Liver (tissue), 9 donors: ENCODE measurements around the gene ALG1L2. TPM values are rescaled to one million over a fixed set of nuclear protein-coding genes. Genes with fewer than 3 reads are reported as not detected.

ENCODE experiments used
- DNase-seq: peaks from one replicate; pipeline ENCODE4 v3.0.0-alpha.2; 2017; ENCODE audit warnings: low spot score
- H3K27ac ChIP-seq, 2 donors: one replicate each; pipeline ENCODE4 v1.7.0; 2013; ENCODE audit warnings: inconsistent platforms in 2 of 2, low read length in 2 of 2, control low read depth in 1 of 2, low read depth in 1 of 2, mild to moderate bottlenecking in 1 of 2
- H3K27me3 ChIP-seq, 4 donors: one replicate each; pipeline versions ENCODE4 v1.6.1 to v1.7.0; 2013; ENCODE audit warnings: low read length in 3 of 4, inconsistent platforms in 1 of 4, mild to moderate bottlenecking in 1 of 4, moderate library complexity in 1 of 4; ENCODE audit not compliant: control insufficient read depth in 4 of 4, insufficient read depth in 4 of 4
- H3K36me3 ChIP-seq, 4 donors: one replicate each; pipeline versions ENCODE4 v1.6.1 to v1.7.0; 2013; ENCODE audit warnings: low read length in 3 of 4, mild to moderate bottlenecking in 3 of 4, low read depth in 1 of 4, moderate library complexity in 1 of 4; ENCODE audit not compliant: control insufficient read depth in 4 of 4, insufficient read depth in 3 of 4
- H3K4me1 ChIP-seq, 4 donors: one replicate each; pipeline versions ENCODE4 v1.6.1 to v1.7.0; 2013; ENCODE audit warnings: low read length in 3 of 4, mild to moderate bottlenecking in 3 of 4, moderate library complexity in 1 of 4; ENCODE audit not compliant: control insufficient read depth in 4 of 4, insufficient read depth in 4 of 4
- H3K4me3 ChIP-seq, 3 donors: one replicate each; pipeline versions ENCODE4 v1.6.1 to v1.7.0; 2013; ENCODE audit warnings: low read length in 3 of 3, control low read depth in 1 of 3, low read depth in 1 of 3, mild to moderate bottlenecking in 1 of 3
- H3K9ac ChIP-seq, 2 donors: one replicate each; pipeline ENCODE4 v1.7.0; 2013; ENCODE audit warnings: low read length in 2 of 2, mild to moderate bottlenecking in 2 of 2, moderate library complexity in 2 of 2, control low read depth in 1 of 2, low read depth in 1 of 2
- H3K9me3 ChIP-seq, 4 donors: one replicate each; pipeline versions ENCODE4 v1.6.1 to v1.7.0; 2013; ENCODE audit warnings: low read length in 3 of 4; ENCODE audit not compliant: control insufficient read depth in 4 of 4
- ATF3 ChIP-seq: IDR thresholded peaks from 2 replicates; pipeline ENCODE4 v1.6.1; 2016; ENCODE audit warnings: antibody characterized with exemption
- EGR1 ChIP-seq, 2 donors: IDR thresholded peaks; 2 replicates each; pipeline ENCODE4 v1.6.1; 2016 to 2018; ENCODE audit warnings: antibody characterized with exemption in 2 of 2, low read depth in 2 of 2
- FOXA1 ChIP-seq: IDR thresholded peaks from 2 replicates; pipeline ENCODE4 v1.6.1; 2016; ENCODE audit warnings: antibody characterized with exemption
- FOXA2 ChIP-seq: IDR thresholded peaks from 2 replicates; pipeline ENCODE4 v1.6.1; 2016; ENCODE audit warnings: antibody characterized with exemption
- GABPA ChIP-seq, 2 donors: IDR thresholded peaks in 1 of 2; conservative IDR thresholded peaks in 1 of 2; 2 replicates each; pipeline ENCODE4 v1.6.1; 2016; ENCODE audit warnings: antibody characterized with exemption in 2 of 2, mild to moderate bottlenecking in 1 of 2, moderate library complexity in 1 of 2
- HNF4A ChIP-seq, 2 donors: conservative IDR thresholded peaks; 2 replicates each; pipeline ENCODE4 v1.6.1; 2016; ENCODE audit warnings: antibody characterized with exemption in 2 of 2, mild to moderate bottlenecking in 2 of 2
- HNF4G ChIP-seq: IDR thresholded peaks from 2 replicates; pipeline ENCODE4 v1.6.1; 2016; ENCODE audit warnings: antibody characterized with exemption
- JUND ChIP-seq, 2 donors: IDR thresholded peaks; 2 replicates each; pipeline ENCODE4 v1.6.1; 2016; ENCODE audit warnings: antibody characterized with exemption in 2 of 2
- NR2F2 ChIP-seq: IDR thresholded peaks from 2 replicates; pipeline ENCODE4 v1.6.1; 2016; ENCODE audit warnings: antibody characterized with exemption
- RAD21 ChIP-seq, 2 donors: IDR thresholded peaks; 2 replicates each; pipeline ENCODE4 v1.6.1; 2016; ENCODE audit warnings: antibody characterized with exemption in 2 of 2, mild to moderate bottlenecking in 2 of 2
- REST ChIP-seq: IDR thresholded peaks from 2 replicates; pipeline ENCODE4 v1.6.1; 2016; ENCODE audit warnings: antibody characterized with exemption, mild to moderate bottlenecking
- RXRA ChIP-seq, 2 donors: IDR thresholded peaks; 2 replicates each; pipeline ENCODE4 v1.6.1; 2017 to 2018; ENCODE audit warnings: antibody characterized with exemption in 2 of 2, mild to moderate bottlenecking in 1 of 2
- SP1 ChIP-seq: IDR thresholded peaks from 2 replicates; pipeline ENCODE4 v1.6.1; 2018; ENCODE audit warnings: antibody characterized with exemption, mild to moderate bottlenecking
- TAF1 ChIP-seq: conservative IDR thresholded peaks from 2 replicates; pipeline ENCODE4 v1.6.1; 2016; ENCODE audit warnings: antibody characterized with exemption, mild to moderate bottlenecking
- YY1 ChIP-seq: IDR thresholded peaks from 2 replicates; pipeline ENCODE4 v1.6.1; 2016; ENCODE audit warnings: antibody characterized with exemption, mild to moderate bottlenecking
- WGBS: extraction: QIAGEN DNeasy Blood & Tissue Kit; methylation state at CpG from one replicate; pipeline ENCODE4 v1.1.7; 2013; 5-methylcytosine and 5-hydroxymethylcytosine counted together
- polyA plus RNA-seq, 2 donors: library from polyadenylated mRNA; stranded (reverse) in 1 of 2; unstranded in 1 of 2; fragments of 200-250 nt in 1 of 2; fragments of >200 nt in 1 of 2; fragmentation: Nextera tagmentation in 1 of 2; extraction: Ambion mirVana in 1 of 2; gene quantifications; one replicate each; pipeline versions ENCODE4 v1.2.1 to v1.2.3, GENCODE V29; 2013 to 2015
- total RNA-seq, 2 donors: library from RNA; depleted of rRNA; stranded (reverse); fragments of >200 nt; gene quantifications; one replicate each; pipeline ENCODE4 v1.2.3, GENCODE V29; 2014
- TF ChIP-seq, protein P1 (sequence below): IDR thresholded peaks from 2 replicates; pipeline ENCODE4 v1.6.1; 2016; ENCODE audit warnings: antibody characterized with exemption
- TF ChIP-seq, protein P2 (sequence below): fragments of 150-350 bp; IDR thresholded peaks from 2 replicates; pipeline ENCODE4 v1.5.1; 2017; ENCODE audit warnings: improper control_type of control experiment, low read depth, low read length; ENCODE audit not compliant: missing input control
- TF ChIP-seq, protein P3 (sequence below): IDR thresholded peaks from 2 replicates; pipeline ENCODE4 v1.6.1; 2016; ENCODE audit warnings: antibody characterized with exemption
- donor health status: healthy.
- donor health status: healthy.
- donor health status: healthy.
- donor health status: healthy.
- donor health status: healthy.

ALG1L2 gene
- total and polyA plus RNA-seq, 4 donors: not detected

- peaks cover 2 to 9% (median 4%) of the 10 kb centered on the region in 4 donors for H3K4me1 ChIP-seq
- no peaks in the 10 kb centered on the region for H3K27me3 ChIP-seq
- peak overlapping the region; percentile 57 to 66 for H3K27ac ChIP-seq
- TF ChIP-seq JUND (IDR thresholded peaks at IDR 0.05) (no peak), HNF4G (no peak), YY1 (peak; percentile 91), RXRA (IDR thresholded peaks at IDR 0.05) (peak in 1 of 2 donors; percentile 44), EGR1 (IDR thresholded peaks at IDR 0.05; ENCODE audit: low read depth in 2 of 2) (peak in 1 of 2 donors; percentile 45), RAD21 (IDR thresholded peaks at IDR 0.05) (no peak), REST (no peak), SP1 (peak; percentile 79), FOXA2 (no peak), ATF3 (no peak), FOXA1 (peak; percentile 11), TAF1 (no peak), HNF4A (conservative IDR thresholded peaks at IDR 0.05) (no peak), GABPA (IDR thresholded peaks at IDR 0.05 in 1 of 2, conservative IDR thresholded peaks at IDR 0.05 in 1 of 2) (peak in 1 of 2 donors; percentile 68), NR2F2 (no peak)
- TF ChIP-seq, protein P1, sequence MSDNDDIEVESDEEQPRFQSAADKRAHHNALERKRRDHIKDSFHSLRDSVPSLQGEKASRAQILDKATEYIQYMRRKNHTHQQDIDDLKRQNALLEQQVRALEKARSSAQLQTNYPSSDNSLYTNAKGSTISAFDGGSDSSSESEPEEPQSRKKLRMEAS: no peak
- TF ChIP-seq, protein P2, sequence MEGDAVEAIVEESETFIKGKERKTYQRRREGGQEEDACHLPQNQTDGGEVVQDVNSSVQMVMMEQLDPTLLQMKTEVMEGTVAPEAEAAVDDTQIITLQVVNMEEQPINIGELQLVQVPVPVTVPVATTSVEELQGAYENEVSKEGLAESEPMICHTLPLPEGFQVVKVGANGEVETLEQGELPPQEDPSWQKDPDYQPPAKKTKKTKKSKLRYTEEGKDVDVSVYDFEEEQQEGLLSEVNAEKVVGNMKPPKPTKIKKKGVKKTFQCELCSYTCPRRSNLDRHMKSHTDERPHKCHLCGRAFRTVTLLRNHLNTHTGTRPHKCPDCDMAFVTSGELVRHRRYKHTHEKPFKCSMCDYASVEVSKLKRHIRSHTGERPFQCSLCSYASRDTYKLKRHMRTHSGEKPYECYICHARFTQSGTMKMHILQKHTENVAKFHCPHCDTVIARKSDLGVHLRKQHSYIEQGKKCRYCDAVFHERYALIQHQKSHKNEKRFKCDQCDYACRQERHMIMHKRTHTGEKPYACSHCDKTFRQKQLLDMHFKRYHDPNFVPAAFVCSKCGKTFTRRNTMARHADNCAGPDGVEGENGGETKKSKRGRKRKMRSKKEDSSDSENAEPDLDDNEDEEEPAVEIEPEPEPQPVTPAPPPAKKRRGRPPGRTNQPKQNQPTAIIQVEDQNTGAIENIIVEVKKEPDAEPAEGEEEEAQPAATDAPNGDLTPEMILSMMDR: no peak
- TF ChIP-seq, protein P3, sequence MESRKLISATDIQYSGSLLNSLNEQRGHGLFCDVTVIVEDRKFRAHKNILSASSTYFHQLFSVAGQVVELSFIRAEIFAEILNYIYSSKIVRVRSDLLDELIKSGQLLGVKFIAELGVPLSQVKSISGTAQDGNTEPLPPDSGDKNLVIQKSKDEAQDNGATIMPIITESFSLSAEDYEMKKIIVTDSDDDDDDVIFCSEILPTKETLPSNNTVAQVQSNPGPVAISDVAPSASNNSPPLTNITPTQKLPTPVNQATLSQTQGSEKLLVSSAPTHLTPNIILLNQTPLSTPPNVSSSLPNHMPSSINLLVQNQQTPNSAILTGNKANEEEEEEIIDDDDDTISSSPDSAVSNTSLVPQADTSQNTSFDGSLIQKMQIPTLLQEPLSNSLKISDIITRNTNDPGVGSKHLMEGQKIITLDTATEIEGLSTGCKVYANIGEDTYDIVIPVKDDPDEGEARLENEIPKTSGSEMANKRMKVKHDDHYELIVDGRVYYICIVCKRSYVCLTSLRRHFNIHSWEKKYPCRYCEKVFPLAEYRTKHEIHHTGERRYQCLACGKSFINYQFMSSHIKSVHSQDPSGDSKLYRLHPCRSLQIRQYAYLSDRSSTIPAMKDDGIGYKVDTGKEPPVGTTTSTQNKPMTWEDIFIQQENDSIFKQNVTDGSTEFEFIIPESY: no peak
- H3K9ac ChIP-seq: peak overlapping the region in 1 of 2 donors; percentile 27
- under 1% methylated on average over 54 of the region's 54 CpGs for WGBS
- DNase-seq: peak; percentile 99
- H3K4me3 ChIP-seq: peak overlapping the region; percentile 81 to 83 (median 83)
- H3K9me3 ChIP-seq: no peaks in the 10 kb centered on the region
- no peaks in the 10 kb centered on the region for H3K36me3 ChIP-seq
Observed at GRCh38 chr3:130111185-130111864, 29.7 kb downstream of the ALG1L2 start.
